ENCODE measurements around the gene PRKCH. TPM values are rescaled to one million over a fixed set of nuclear protein-coding genes. Genes with fewer than 3 reads are reported as not detected.

Gene PRKCH
- total RNA-seq, 1 experiment from 2014 or later, result 2.7 TPM

GRCh38 chr14:61513986-61514830 lies 192.8 kb downstream of the PRKCH start:
- CTCF ChIA-PET, result no interaction called here
- TF ChIP-seq TCF7L2 (IDR thresholded peaks at IDR 0.05; ENCODE audit: low read depth, low read length), result no peak
- no peak for TF ChIP-seq REST (IDR thresholded peaks at IDR 0.05; ENCODE audit: insufficient read depth in 1 of 2, low read depth in 2 of 2, low read length in 1 of 2)
- TF ChIP-seq POLR2AphosphoS5 (IDR thresholded peaks at IDR 0.05; ENCODE audit: low read depth, low read length), result no peak
- no peak for TF ChIP-seq SIN3A (IDR thresholded peaks at IDR 0.05; ENCODE audit: borderline replicate concordance, insufficient read depth, low read depth, low read length)
- TF ChIP-seq CTCF (IDR thresholded peaks at IDR 0.05), result no peak

GRCh38 chr14:61514927-61515326 lies 193.5 kb downstream of the PRKCH start:
- no peak for DNase-seq (ENCODE audit: low read depth, low spot score)
- POLR2A ChIA-PET, result no interaction called here
- H3K27ac ChIP-seq (ENCODE audit: low read length), result no peak overlapping the region
- intact Hi-C loops (cut with micrococcal nuclease; ENCODE audit: unreplicated experiment) (no loop called here), in situ Hi-C loops (cut with HindIII; ENCODE audit: low pct_unique_long_range_greater_than_20kb, low sequenced_read_pairs) (no loop called here)
- no peak overlapping the region for H3K4me3 ChIP-seq (ENCODE audit: low read depth in 2 of 2, low read length in 2 of 2)
- H3K36me3 ChIP-seq (ENCODE audit: control insufficient read depth, insufficient read depth, low read length), result no peaks in the 10 kb centered on the region
- CTCF ChIA-PET, result no interaction called here
- ATAC-seq, result no peak
- TF ChIP-seq TCF7L2 (IDR thresholded peaks at IDR 0.05; ENCODE audit: low read depth, low read length), result no peak
- no peak for TF ChIP-seq SIN3A (IDR thresholded peaks at IDR 0.05; ENCODE audit: borderline replicate concordance, insufficient read depth, low read depth, low read length)
- no peak for TF ChIP-seq CTCF (IDR thresholded peaks at IDR 0.05)
- no peak for TF ChIP-seq REST (IDR thresholded peaks at IDR 0.05; ENCODE audit: insufficient read depth in 1 of 2, low read depth in 2 of 2, low read length in 1 of 2)
- no peak for TF ChIP-seq POLR2AphosphoS5 (IDR thresholded peaks at IDR 0.05; ENCODE audit: low read depth, low read length)
- no peaks in the 10 kb centered on the region for H3K4me1 ChIP-seq (ENCODE audit: control insufficient read depth, insufficient read depth, low read length)
- H3K9me3 ChIP-seq (ENCODE audit: control insufficient read depth, insufficient read depth, low read depth, low read length), result no peaks in the 10 kb centered on the region
- no TSS peak for BruUV-seq (replicated peaks)
- no peaks in the 10 kb centered on the region for H3K27me3 ChIP-seq (ENCODE audit: control insufficient read depth, insufficient read depth, low read length)

More at GRCh38 chr14:61513986-61514830, 192.8 kb downstream of the PRKCH start:
- no peaks in the 10 kb centered on the region for H3K9me3 ChIP-seq (ENCODE audit: control insufficient read depth, insufficient read depth, low read depth, low read length)
- H3K4me1 ChIP-seq (ENCODE audit: control insufficient read depth, insufficient read depth, low read length), result no peaks in the 10 kb centered on the region
- H3K4me3 ChIP-seq (ENCODE audit: low read depth in 2 of 2, low read length in 2 of 2), result no peak overlapping the region
- in situ Hi-C loops (cut with HindIII; ENCODE audit: low pct_unique_long_range_greater_than_20kb, low sequenced_read_pairs), result no loop called here
- intact Hi-C loops (cut with micrococcal nuclease; ENCODE audit: unreplicated experiment), result no loop called here
- DNase-seq (ENCODE audit: low read depth, low spot score), result no peak
- no peak for ATAC-seq
- no peaks in the 10 kb centered on the region for H3K27me3 ChIP-seq (ENCODE audit: control insufficient read depth, insufficient read depth, low read length)
- H3K36me3 ChIP-seq (ENCODE audit: control insufficient read depth, insufficient read depth, low read length), result no peaks in the 10 kb centered on the region
- BruUV-seq (replicated peaks), result no TSS peak
- H3K27ac ChIP-seq (ENCODE audit: low read length), result no peak overlapping the region
- POLR2A ChIA-PET, result no interaction called here

Measured in Panc1 (cell line).